Mucosa of stomach (tissue), 1 donor: ENCODE data around the gene FSCN2.
"Not testable (repeated sequence)": the region's sequence is repeated elsewhere in the genome, so short reads cannot be mapped to it uniquely, and the experiment has no call there.

Source experiments
- H3K27me3 ChIP-seq: one replicate; pipeline ENCODE4 v1.7.0; 2013; ENCODE audit warnings: mild to moderate bottlenecking, low read length; ENCODE audit not compliant: control insufficient read depth, insufficient read depth
- H3K36me3 ChIP-seq: one replicate; pipeline ENCODE4 v1.7.0; 2013; ENCODE audit warnings: low read length; ENCODE audit not compliant: control insufficient read depth, insufficient read depth
- H3K4me1 ChIP-seq: one replicate; pipeline ENCODE4 v1.7.0; 2013; ENCODE audit warnings: mild to moderate bottlenecking, low read length; ENCODE audit not compliant: control insufficient read depth, insufficient read depth
- H3K4me3 ChIP-seq: one replicate; pipeline ENCODE4 v1.7.0; 2013; ENCODE audit warnings: low read length
- H3K9ac ChIP-seq: one replicate; pipeline ENCODE4 v1.7.0; 2013; ENCODE audit warnings: mild to moderate bottlenecking, low read length, moderate library complexity
- H3K9me3 ChIP-seq: one replicate; pipeline ENCODE4 v1.7.0; 2013; ENCODE audit warnings: mild to moderate bottlenecking, low read length, moderate library complexity; ENCODE audit not compliant: control insufficient read depth
- donor health status: Pancreatic carcinoma.

Gene FSCN2

GRCh38 chr17:81584771-81585170 is 56.6 kb downstream of the FSCN2 start:
- not testable (repeated sequence) for H3K9ac ChIP-seq, H3K27me3 ChIP-seq, H3K4me1 ChIP-seq, H3K4me3 ChIP-seq, H3K9me3 ChIP-seq
- H3K36me3 ChIP-seq, result peaks cover 22% of the 10 kb centered on the region

- Histone ChIP-seq H3K4me3 (no peak overlapping the region), H3K36me3 (peaks cover 22% of the 10 kb centered on the region), H3K27me3 (no peaks in the 10 kb centered on the region), H3K9me3 (no peaks in the 10 kb centered on the region), H3K4me1 (no peaks in the 10 kb centered on the region), H3K9ac (no peak overlapping the region)
Measured at GRCh38 chr17:81586096-81586495, 57.9 kb downstream of the FSCN2 start.
